Measurements from ENCODE around the gene PARP1.

GRCh38 chr1:226427131-226427530 is 19.2 kb upstream of the PARP1 start:
- TF ChIP-seq CTCF (conservative IDR thresholded peaks at IDR 0.05), result no peak
- TF ChIP-seq EZH2 (IDR thresholded peaks at IDR 0.05; ENCODE audit: low read depth), result no peak

All from PC-9 (cell line).